Measurements from ENCODE around the gene SLCO2A1.

Gene SLCO2A1

DNA sequence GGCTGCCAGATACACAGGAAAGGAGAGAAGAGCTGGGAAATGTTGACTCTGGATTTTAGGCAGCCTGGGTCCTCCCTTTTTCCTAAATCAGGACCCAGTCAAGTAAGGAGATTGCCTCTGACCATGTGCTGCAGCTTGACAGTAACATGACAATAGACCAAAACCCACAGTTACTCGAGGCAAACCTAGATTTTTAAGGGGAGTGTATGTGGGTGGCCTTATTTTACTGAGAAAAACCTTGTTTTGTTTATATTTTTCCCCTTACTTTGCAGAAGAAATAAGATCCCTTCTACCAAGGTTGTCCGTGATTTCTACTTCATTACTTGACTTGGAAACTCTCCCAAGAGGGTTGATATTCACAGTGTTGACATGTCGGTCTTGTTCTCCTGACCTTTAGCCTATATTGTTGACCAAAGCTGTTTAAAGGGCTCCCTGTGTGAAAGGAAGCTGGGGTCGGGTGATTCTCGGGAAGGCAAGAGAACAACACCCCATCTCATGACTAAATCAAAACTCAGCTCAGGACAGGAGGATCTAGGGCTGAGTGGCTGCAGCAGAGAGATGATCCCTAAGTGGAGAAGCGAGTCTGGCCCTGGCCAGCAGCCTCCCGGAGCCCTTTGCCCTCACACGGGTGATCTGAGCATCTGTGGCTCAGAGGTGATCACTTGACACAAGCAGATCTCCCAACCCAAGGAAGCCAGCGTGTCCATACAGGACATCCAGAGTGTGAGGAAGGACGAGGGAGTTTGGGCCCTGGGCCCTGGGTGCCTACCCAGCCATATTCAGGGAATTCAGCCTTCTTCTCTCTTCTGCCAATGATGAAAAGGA, 31.0 kb upstream of the SLCO2A1 start:
- DNase-seq, result no peak

GRCh38 chr3:134059671-134060560, 30.2 kb upstream of the SLCO2A1 start:
- DNase-seq, result no peak

DNA sequence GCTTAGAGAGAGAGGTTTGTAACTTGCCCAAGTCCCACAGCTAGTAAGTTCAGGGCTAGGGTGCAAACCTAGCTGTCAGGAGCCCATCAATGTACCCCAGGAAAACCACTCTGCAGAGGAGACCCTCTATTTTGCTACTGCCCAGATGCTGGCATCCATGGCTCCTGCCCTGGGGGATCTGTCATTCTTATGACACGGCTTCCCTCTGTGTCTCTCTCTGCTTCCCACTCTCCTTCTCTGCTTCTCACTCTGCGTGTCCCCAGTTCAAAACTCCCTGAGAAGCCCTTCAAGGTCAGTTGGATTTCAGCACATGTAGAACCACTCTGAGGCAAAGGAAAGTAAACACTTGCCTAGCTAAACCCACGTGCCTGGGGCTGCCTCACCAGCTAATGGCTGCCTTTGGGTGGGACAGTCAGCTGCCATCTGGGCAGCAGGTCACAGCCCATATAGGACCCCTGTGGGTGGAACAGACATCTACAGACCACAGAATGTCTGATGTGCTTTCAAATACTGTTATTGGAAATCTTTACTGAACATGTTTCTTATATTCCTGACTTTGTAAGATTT, 29.4 kb upstream of the SLCO2A1 start:
- no peak for DNase-seq

DNA sequence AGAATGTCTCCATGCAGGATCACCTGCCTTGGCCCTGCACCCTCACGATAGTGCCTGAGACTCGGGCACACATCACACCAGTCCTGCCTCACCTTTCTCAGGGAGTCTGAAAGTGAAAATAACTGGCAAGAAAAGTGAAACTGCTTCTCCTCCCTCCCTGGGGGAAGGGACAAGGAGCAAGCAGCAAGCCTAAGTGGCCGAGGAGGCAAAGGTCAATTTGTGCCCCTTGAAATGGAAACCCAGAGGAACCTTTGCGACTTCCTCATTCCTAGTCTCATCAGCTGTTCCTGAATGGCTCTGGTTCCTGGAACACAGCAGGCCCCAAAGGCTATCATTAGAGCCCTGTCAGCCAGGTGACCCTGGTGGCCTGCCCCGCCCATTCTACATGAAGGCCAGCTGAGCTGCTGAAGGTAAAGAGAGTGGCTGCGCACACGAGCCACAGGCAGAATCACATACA, 28.0 kb upstream of the SLCO2A1 start:
- DNase-seq, result no peak

DNA sequence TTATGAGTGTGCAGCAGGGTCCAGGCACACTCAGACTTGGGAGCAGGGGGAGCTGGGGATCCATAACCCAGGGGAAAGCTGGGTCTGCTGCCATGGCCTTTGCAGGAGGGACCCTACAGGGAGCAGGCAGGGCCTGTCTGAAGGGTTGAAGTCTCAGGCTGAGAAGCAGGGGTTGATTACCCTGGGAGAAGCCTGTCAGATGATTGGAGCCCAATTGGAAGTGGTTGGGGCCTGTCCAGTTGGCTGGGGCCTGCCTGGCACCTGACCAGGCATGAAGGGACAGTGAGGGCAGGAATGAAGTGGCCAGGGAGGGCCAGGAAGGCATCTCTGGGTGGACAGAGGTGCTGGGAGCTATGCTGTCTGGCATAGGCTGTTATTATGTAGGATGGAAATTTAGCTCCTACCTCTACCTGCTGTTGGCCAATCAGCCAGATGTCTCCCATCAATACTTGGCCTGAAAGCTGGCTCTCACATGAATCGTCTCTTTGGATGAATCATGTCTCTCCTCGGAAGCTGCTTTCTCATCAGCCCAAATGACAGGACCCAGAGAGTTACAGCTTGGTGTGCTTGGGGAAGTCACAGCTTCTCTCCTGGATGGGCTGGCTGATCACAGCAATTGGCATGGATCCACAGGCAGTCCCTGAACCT, 27.4 kb upstream of the SLCO2A1 start:
- DNase-seq, result no peak

- DNase-seq, result no peak
Measured at GRCh38 chr3:134056464-134056891, 26.8 kb upstream of the SLCO2A1 start.

DNA sequence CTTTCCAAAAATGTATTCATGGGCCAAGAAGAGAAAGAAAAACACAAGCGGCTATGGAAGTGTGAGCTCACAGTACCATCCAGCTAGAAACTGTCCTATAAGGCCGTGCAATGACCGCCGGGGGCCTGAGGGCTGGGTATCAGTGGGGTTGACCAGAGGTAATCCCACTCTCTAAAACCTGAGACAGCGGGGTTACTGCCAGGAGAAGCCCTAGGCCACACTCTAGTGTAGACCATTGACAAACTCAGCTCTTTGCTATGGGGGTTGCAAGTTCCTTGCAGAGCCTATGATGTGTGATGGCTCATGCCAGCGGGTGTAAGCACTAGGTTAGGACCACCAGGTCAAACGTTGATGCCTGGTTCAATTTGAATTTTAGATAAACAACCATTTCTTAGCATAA, 25.9 kb upstream of the SLCO2A1 start:
- DNase-seq, result no peak

DNA sequence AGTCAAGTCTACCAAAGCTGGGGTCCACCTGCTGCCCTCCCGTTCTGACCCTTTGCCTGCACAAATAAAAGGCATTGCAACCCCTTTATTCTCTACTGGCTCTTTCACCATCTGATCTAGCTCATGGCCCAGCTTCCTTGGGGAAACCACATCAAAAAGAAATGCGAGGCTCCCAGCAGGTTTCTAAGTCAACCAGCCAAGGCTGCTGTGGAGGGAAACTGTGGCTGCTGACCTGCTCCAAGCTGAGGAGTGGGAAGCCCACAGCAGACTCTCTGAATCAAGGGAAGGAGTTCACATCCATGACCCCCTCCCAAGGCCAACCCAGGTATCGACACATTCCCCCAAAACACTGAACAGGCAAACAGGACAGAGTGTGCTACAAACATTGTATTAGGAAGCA, 25.2 kb upstream of the SLCO2A1 start:
- no peak for DNase-seq

DNA sequence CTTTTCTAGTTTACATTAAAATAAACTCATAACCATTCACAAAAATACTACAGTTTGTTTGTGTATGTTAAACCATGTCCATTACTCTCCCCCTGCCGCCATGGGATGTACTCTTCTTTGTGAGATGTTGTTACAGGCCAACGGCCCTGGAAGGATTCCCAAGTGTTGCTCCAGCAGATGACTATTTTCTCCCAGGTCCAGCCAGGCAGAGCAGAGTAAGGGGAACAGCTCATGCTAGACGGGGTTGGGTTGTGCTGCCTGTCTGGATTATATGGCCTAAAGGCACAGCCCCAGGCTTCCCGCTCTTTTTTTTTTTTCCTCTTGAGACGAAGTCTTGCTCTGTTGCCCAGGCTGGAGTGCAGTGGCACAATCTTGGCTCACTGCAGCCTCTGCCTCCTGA, 24.5 kb upstream of the SLCO2A1 start:
- DNase-seq, result no peak

GRCh38 chr3:134052370-134052769, 22.6 kb upstream of the SLCO2A1 start:
- DNase-seq, result no peak

GRCh38 chr3:134049676-134050075, 20.0 kb upstream of the SLCO2A1 start:
- no peak for DNase-seq

- DNase-seq, result no peak
Measured at GRCh38 chr3:134048278-134048996, 18.7 kb upstream of the SLCO2A1 start.

GRCh38 chr3:134044459-134044858, 14.7 kb upstream of the SLCO2A1 start:
- DNase-seq, result no peak

DNA sequence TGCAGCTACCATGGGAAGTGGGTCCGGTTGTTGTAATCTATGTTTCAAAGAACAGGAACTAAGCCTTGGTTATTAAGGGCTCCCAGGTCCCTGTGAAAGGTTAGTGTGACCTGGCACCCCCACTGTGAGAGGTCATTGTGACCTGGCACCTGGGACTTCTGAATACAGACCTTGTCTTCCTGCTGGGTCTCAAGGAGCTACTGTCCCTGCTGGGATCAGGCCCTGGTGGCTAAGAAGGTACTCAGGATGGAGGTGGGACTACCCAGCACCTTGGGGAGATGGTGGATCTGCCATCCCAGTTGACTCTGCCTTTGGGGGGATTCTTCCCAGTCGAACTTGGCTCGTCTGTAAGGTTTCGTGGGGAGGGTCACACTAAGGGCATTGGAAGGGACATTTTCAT, 10.3 kb upstream of the SLCO2A1 start:
- DNase-seq, result no peak

- no peak for DNase-seq
Measured at GRCh38 chr3:134039161-134039862, 9.6 kb upstream of the SLCO2A1 start.

DNA sequence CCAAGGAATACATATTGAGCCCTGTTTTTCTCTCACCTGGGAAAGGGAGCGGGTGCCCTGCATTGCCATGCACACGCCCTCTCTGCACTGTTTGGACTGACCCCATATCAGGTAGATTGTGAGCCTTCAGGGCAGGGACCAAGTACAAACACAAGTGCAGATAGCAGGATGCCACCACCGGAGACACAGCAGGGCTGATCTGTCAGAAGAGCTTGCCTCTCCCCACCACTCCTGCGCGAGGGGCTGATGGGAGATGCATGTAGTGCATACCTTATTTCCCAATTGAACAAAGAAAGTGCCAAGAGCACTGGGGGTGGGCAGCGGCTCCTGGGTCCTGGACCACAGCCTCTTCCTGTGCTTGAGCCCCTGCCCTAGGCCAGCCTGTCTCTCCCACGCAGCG, 9.0 kb upstream of the SLCO2A1 start:
- no peak for DNase-seq

GRCh38 chr3:134038071-134038491, 8.4 kb upstream of the SLCO2A1 start:
- DNase-seq, result no peak

GRCh38 chr3:134037168-134037567, 7.4 kb upstream of the SLCO2A1 start:
- no peak for DNase-seq

GRCh38 chr3:134036291-134036690, 6.6 kb upstream of the SLCO2A1 start:
- no peak for DNase-seq

DNA sequence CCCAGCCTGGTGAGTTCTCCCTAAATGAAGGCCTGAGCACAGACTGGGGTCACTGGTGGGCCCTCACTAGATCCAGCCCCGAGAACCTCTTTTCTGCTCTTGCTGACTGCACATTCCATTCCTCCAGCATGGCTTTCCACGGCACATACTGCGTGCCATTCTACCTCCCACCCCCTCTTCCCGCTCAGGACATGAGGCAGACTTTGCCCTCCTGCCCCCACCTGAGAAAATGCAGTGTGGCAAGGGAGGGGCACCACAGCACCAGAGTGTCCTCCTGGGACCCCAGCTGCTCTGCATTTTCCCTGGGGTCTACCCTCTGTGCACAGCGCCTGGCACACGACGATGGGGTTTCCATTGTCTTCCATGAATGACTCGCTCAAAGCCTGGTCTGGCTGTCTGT, 6.1 kb upstream of the SLCO2A1 start:
- DNase-seq, result no peak

DNA sequence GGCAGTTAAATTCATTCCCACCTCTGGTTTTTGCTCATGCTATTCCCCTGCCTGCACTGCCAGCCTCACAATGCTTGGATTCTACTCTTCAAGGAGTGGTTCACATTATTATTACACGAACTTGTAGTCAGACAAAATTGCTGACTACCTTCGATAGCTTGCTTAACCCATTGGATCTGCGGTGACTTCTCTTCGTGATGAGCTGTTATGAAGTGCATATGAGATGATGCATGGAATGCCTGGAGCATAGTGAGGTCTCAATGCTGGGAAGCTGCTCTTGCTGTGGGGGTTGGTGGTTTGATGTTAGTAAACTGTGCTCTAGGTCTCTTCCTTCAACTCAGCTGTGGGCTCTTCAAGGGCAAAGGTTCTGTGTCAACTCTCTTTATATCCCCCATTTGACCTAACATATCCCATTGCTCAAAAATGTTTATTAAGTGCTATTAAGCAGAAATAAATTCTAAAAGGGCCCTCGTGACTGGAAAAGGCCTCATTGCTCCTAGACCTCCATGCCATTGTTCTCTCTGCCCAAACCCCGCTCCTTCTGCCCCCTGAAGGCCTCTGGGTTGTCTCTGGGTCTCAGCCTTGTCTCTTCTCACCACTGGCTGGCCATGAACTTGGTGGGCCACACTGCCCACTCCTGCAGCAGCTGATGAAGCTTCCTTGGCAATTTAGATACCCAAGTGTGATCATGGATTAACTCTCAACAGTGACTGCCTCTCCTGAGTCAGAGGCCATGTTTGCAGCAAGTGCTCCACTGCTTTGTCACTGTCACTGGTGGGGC, 4.5 kb upstream of the SLCO2A1 start:
- no peak for DNase-seq
